DND-41 (cell line): ENCODE data around the gene CASTOR1.

ENCODE experiments used
- CTCF ChIP-seq: IDR thresholded peaks from 2 replicates; pipeline ENCODE4 v1.5.1; 2012; ENCODE audit warnings: borderline replicate concordance, low read length, moderate library complexity, mild to moderate bottlenecking; ENCODE audit not compliant: poor library complexity, severe bottlenecking; ENCODE audit errors: extremely low read depth
- EZH2 ChIP-seq: IDR thresholded peaks from 3 replicates; pipeline ENCODE4 v1.6.1; 2012; ENCODE audit warnings: borderline replicate concordance, low read depth, mild to moderate bottlenecking, moderate library complexity, low read length, inconsistent platforms; ENCODE audit not compliant: severe bottlenecking

- TF ChIP-seq CTCF: no peak
- TF ChIP-seq EZH2: no peak
Observed at GRCh38 chr22:30275625-30276024, 13.7 kb downstream of the CASTOR1 start.
